Neural progenitor cell (in vitro differentiated cells): ENCODE results near the gene EIPR1. TPM values are rescaled to one million over a fixed set of nuclear protein-coding genes. Genes with fewer than 3 reads are reported as not detected.

Experiments
- DNase-seq: peaks from one replicate; pipeline ENCODE4 v3.0.0-alpha.2; 2016; ENCODE audit warnings: low spot score
- H2AFZ ChIP-seq: fragments of 200-600 bp; sonication (generic); replicated peaks from 2 replicates; pipeline ENCODE4 v1.6.1; 2016; ENCODE audit warnings: antibody characterized with exemption
- H3F3A ChIP-seq: fragments of 200-600 bp; sonication (generic); 2 replicates; pipeline ENCODE4 v1.6.1; 2016; ENCODE audit warnings: antibody characterized with exemption, low read depth
- H3K27ac ChIP-seq: fragments of 200-600 bp; sonication (generic); 2 replicates; pipeline ENCODE4 v1.5.1; 2016; ENCODE audit warnings: mild to moderate bottlenecking
- H3K27me3 ChIP-seq: fragments of 200-600 bp; sonication (generic); 2 replicates; pipeline ENCODE4 v1.6.1; 2016; ENCODE audit warnings: mild to moderate bottlenecking, moderate library complexity
- H3K36me3 ChIP-seq: fragments of 200-600 bp; sonication (generic); 2 replicates; pipeline ENCODE4 v1.5.1; 2016
- H3K4me1 ChIP-seq: fragments of 200-600 bp; sonication (generic); 2 replicates; pipeline ENCODE4 v1.6.1; 2016; ENCODE audit warnings: mixed run types
- H3K4me2 ChIP-seq: fragments of 200-600 bp; sonication (generic); 2 replicates; pipeline ENCODE4 v1.6.1; 2016
- H3K4me3 ChIP-seq: fragments of 200-600 bp; sonication (generic); 2 replicates; pipeline ENCODE4 v1.5.1; 2016
- H3K79me2 ChIP-seq: fragments of 200-600 bp; sonication (generic); 2 replicates; pipeline ENCODE4 v1.6.1; 2016; ENCODE audit warnings: low read depth
- H3K9ac ChIP-seq: fragments of 200-600 bp; sonication (generic); 2 replicates; pipeline ENCODE4 v1.6.1; 2016
- H3K9me3 ChIP-seq: fragments of 200-600 bp; sonication (generic); 2 replicates; pipeline ENCODE4 v1.5.1; 2016; ENCODE audit warnings: low read depth
- H4K20me1 ChIP-seq: fragments of 200-600 bp; sonication (generic); 2 replicates; pipeline ENCODE4 v1.6.1; 2016; ENCODE audit warnings: low read depth
- H3K27ac Mint-ChIP-seq: 3 replicates; pipeline ENCODE4 v1.8.0; 2021; ENCODE audit warnings: mixed read lengths
- H3K27me3 Mint-ChIP-seq: 2 replicates; pipeline ENCODE4 v1.8.0; 2022; ENCODE audit warnings: low read depth, mild to moderate bottlenecking, inconsistent platforms, moderate library complexity, mixed read lengths; ENCODE audit not compliant: insufficient read depth
- H3K36me3 Mint-ChIP-seq: 3 replicates; pipeline ENCODE4 v1.8.0; 2021; ENCODE audit warnings: mixed read lengths
- H3K4me1 Mint-ChIP-seq: 3 replicates; pipeline ENCODE4 v1.8.0; 2021; ENCODE audit warnings: mixed read lengths
- H3K4me3 Mint-ChIP-seq: 3 replicates; pipeline ENCODE4 v1.8.0; 2021; ENCODE audit warnings: mild to moderate bottlenecking, moderate library complexity, mixed read lengths
- H3K9me3 Mint-ChIP-seq: 3 replicates; pipeline ENCODE4 v1.8.0; 2020; ENCODE audit warnings: mixed read lengths
- EZH2 ChIP-seq: fragments of 200-600 bp; sonication (generic); IDR thresholded peaks from 2 replicates; pipeline ENCODE4 v1.6.1; 2017; ENCODE audit warnings: antibody characterized with exemption, mild to moderate bottlenecking, moderate library complexity
- EZH2phosphoT487 ChIP-seq: fragments of 200-600 bp; sonication (generic); IDR thresholded peaks from 2 replicates; pipeline ENCODE4 v1.6.1; 2017; ENCODE audit warnings: antibody characterized with exemption
- total RNA-seq: library from RNA; depleted of rRNA; stranded (reverse); fragments of >200 nt; gene quantifications from 2 replicates; pipeline ENCODE4 v1.2.3, GENCODE V29; 2015; ENCODE audit warnings: low replicate concordance
- TF ChIP-seq, protein P1 (sequence below): fragments of 200-600 bp; sonication (generic); IDR thresholded peaks from 2 replicates; pipeline ENCODE4 v1.5.1; 2017; ENCODE audit warnings: antibody characterized with exemption, mild to moderate bottlenecking

The EIPR1 gene
- total RNA-seq, 1 donor from 2014 or later, result 57.1 TPM

DNA sequence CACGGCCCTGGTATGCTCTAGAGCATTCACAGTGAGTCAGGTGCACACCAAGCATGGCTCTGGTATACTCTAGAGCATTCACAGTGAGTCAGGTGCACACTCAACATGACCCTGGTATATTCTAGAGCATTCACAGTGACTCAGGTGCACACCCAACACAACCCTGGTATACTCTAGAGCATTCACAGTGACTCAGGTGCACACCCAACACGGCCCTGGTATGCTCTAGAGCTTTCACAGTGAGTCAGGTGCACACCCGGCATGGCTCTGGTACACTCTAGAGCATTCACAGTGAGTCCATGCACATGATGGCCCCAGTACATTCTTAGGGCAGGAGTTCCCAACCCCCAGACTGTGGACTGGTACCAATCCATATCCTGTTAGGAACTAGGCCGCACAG is 158.1 kb downstream of the EIPR1 start:
- TF ChIP-seq EZH2phosphoT487 (no peak), EZH2 (no peak)
- Histone ChIP-seq H3K27me3 (no peaks in the 10 kb centered on the region), H3K9ac (no peak overlapping the region), H3K79me2 (no peaks in the 10 kb centered on the region), H3K4me1 (no peaks in the 10 kb centered on the region), H3K4me2 (no peak overlapping the region), H2AFZ (no peak overlapping the region), H3K9me3 (no peaks in the 10 kb centered on the region), H4K20me1 (peaks cover 5% of the 10 kb centered on the region), H3F3A (peaks cover 7% of the 10 kb centered on the region), H3K36me3 (no peaks in the 10 kb centered on the region), H3K4me3 (no peak overlapping the region), H3K27ac (no peak overlapping the region)
- no peak for DNase-seq
- no peak overlapping the region for H3K27ac Mint-ChIP-seq
- H3K36me3 Mint-ChIP-seq, result peaks cover 18% of the 10 kb centered on the region
- peaks cover 11% of the 10 kb centered on the region for H3K27me3 Mint-ChIP-seq
- peaks cover 20% of the 10 kb centered on the region for H3K9me3 Mint-ChIP-seq
- H3K4me3 Mint-ChIP-seq, result no peak overlapping the region
- H3K4me1 Mint-ChIP-seq, result no peaks in the 10 kb centered on the region

DNA sequence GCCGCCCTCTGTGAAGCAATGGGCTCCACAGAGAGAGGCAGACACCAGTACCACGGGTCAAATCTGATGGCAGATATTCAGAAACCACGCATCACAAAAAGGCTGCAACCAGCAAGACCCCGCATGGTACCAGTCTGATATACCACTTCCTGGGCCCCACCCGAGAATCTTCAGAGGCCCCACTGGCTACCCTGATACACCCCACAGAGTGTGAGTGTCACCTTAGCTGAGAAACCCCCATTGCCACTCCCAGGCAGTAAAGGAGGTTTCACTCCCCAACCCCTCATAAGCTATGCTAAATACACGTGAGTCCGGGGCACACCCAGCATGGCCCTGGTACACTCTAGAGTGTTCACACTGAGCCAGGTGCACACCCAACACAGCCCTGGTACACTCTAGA is 160.0 kb downstream of the EIPR1 start:
- Histone ChIP-seq H3K79me2 (no peaks in the 10 kb centered on the region), H3K36me3 (no peaks in the 10 kb centered on the region), H3K9me3 (no peaks in the 10 kb centered on the region), H4K20me1 (peaks cover 5% of the 10 kb centered on the region), H3K9ac (no peak overlapping the region), H2AFZ (no peak overlapping the region), H3K4me1 (no peaks in the 10 kb centered on the region), H3K27ac (no peak overlapping the region), H3F3A (peaks cover 7% of the 10 kb centered on the region), H3K27me3 (no peaks in the 10 kb centered on the region), H3K4me2 (no peak overlapping the region), H3K4me3 (no peak overlapping the region)
- H3K4me3 Mint-ChIP-seq, result no peak overlapping the region
- no peak for DNase-seq
- H3K27me3 Mint-ChIP-seq, result peaks cover 13% of the 10 kb centered on the region
- TF ChIP-seq EZH2phosphoT487 (no peak), EZH2 (no peak)
- TF ChIP-seq, protein P1, sequence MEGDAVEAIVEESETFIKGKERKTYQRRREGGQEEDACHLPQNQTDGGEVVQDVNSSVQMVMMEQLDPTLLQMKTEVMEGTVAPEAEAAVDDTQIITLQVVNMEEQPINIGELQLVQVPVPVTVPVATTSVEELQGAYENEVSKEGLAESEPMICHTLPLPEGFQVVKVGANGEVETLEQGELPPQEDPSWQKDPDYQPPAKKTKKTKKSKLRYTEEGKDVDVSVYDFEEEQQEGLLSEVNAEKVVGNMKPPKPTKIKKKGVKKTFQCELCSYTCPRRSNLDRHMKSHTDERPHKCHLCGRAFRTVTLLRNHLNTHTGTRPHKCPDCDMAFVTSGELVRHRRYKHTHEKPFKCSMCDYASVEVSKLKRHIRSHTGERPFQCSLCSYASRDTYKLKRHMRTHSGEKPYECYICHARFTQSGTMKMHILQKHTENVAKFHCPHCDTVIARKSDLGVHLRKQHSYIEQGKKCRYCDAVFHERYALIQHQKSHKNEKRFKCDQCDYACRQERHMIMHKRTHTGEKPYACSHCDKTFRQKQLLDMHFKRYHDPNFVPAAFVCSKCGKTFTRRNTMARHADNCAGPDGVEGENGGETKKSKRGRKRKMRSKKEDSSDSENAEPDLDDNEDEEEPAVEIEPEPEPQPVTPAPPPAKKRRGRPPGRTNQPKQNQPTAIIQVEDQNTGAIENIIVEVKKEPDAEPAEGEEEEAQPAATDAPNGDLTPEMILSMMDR, result no peak
- no peak overlapping the region for H3K27ac Mint-ChIP-seq
- H3K4me1 Mint-ChIP-seq, result no peaks in the 10 kb centered on the region
- H3K9me3 Mint-ChIP-seq, result peaks cover 15% of the 10 kb centered on the region
- H3K36me3 Mint-ChIP-seq, result peaks cover 15% of the 10 kb centered on the region

DNA sequence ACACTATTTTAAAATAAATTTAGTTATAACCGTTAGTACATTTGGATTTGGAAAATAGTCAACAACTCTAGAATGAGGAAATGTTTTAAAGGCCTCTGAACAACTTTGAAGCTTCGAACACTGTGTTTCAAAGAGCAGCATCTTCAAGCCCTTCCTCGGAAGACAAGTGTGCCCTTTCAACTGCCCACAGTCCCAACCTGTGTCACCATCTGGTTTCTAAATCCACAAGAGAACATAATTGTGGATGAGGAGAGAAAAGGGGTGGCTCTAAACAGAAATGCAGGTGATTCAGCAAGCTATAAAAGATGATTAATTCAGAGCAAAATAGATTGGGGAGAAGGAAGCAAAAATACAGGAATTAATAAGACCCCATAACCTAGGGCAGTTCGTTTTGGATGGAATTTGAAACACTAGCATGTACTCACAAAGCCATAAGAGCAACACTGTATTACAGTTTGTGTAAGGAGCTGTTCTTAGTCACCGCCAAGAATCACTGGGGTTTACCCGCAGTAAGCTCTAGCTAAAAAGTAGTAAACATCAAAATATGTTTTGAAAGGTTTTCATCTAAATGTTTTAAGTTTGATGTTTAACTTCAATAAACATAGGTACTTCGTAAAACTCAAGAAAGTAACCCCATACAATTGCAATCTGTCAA is 160.7 kb downstream of the EIPR1 start:
- Histone ChIP-seq H3K4me2 (no peak overlapping the region), H3F3A (peaks cover 7% of the 10 kb centered on the region), H3K79me2 (no peaks in the 10 kb centered on the region), H4K20me1 (peaks cover 5% of the 10 kb centered on the region), H3K9me3 (no peaks in the 10 kb centered on the region), H3K36me3 (no peaks in the 10 kb centered on the region), H3K4me3 (no peak overlapping the region), H3K27me3 (no peaks in the 10 kb centered on the region), H3K4me1 (no peaks in the 10 kb centered on the region), H3K9ac (no peak overlapping the region), H3K27ac (no peak overlapping the region), H2AFZ (no peak overlapping the region)
- H3K36me3 Mint-ChIP-seq, result peaks cover 13% of the 10 kb centered on the region
- peaks cover 12% of the 10 kb centered on the region for H3K27me3 Mint-ChIP-seq
- H3K9me3 Mint-ChIP-seq, result peaks cover 13% of the 10 kb centered on the region
- no peaks in the 10 kb centered on the region for H3K4me1 Mint-ChIP-seq
- no peak for DNase-seq
- no peak overlapping the region for H3K4me3 Mint-ChIP-seq
- TF ChIP-seq EZH2phosphoT487, result no peak
- TF ChIP-seq, protein P1, result no peak
- TF ChIP-seq EZH2, result no peak
- no peak overlapping the region for H3K27ac Mint-ChIP-seq

DNA sequence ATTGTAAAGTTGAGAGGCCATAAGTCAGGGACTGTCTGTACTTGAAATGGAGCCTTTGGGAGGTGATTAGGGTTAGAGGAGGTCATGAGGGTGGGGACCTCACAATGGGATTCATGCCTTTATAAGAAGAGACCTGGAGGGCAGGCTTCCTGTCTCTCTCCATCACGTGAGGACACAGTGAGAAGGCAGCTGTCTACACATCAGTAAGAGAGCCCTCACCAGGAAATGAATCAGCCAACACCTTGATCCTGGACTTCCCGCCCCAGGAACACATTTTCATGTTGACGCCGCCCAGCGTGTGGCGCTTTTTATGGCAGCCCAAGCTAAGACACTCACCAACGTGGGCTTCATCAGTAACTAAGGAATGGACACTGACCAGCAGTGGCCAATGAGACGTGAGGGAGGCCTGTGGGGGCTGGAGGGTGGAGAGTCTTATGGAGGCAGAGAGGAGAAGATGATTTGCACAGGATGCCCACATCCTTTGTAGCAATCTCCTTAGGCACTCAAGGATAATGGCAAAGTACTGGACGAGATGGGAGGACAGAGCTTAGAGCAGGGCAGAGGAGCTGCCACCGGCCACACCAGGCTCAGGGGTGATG is 162.7 kb downstream of the EIPR1 start:
- no peak overlapping the region for H3K4me3 Mint-ChIP-seq
- no peaks in the 10 kb centered on the region for H3K4me1 ChIP-seq
- H3F3A ChIP-seq, result no peaks in the 10 kb centered on the region
- no peak overlapping the region for H3K4me2 ChIP-seq
- peaks cover 6% of the 10 kb centered on the region for H3K27me3 Mint-ChIP-seq
- no peaks in the 10 kb centered on the region for H3K79me2 ChIP-seq
- H3K9me3 ChIP-seq, result no peaks in the 10 kb centered on the region
- no peak overlapping the region for H3K27ac Mint-ChIP-seq
- no peaks in the 10 kb centered on the region for H3K36me3 ChIP-seq
- H2AFZ ChIP-seq, result no peak overlapping the region
- H3K27ac ChIP-seq, result no peak overlapping the region
- H3K36me3 Mint-ChIP-seq, result peaks cover 4% of the 10 kb centered on the region
- no peak overlapping the region for H3K4me3 ChIP-seq
- TF ChIP-seq EZH2phosphoT487, result no peak
- TF ChIP-seq, protein P1, result no peak
- TF ChIP-seq EZH2, result no peak
- no peak for DNase-seq
- H3K9ac ChIP-seq, result no peak overlapping the region
- no peaks in the 10 kb centered on the region for H3K4me1 Mint-ChIP-seq
- peaks cover 5% of the 10 kb centered on the region for H4K20me1 ChIP-seq
- H3K9me3 Mint-ChIP-seq, result peaks cover under 1% of the 10 kb centered on the region
- H3K27me3 ChIP-seq, result no peaks in the 10 kb centered on the region
